Measurements from ENCODE around the gene TAB2. TPM values are rescaled to one million over a fixed set of nuclear protein-coding genes. Genes with fewer than 3 reads are reported as not detected.

Gene TAB2
- total RNA-seq, 1 experiment from 2014 or later, result 55.6 TPM

GRCh38 chr6:149316740-149317643 lies 520 bp upstream of the TAB2 start (continued):
- no peak for TF ChIP-seq JUN (CRISPR knock-in tag; IDR thresholded peaks at IDR 0.05)
- no peak for TF ChIP-seq ZNF219 (CRISPR knock-in tag; IDR thresholded peaks at IDR 0.05; ENCODE audit: borderline replicate concordance)
- no peak for TF ChIP-seq NR3C1 (CRISPR knock-in tag; conservative IDR thresholded peaks at IDR 0.05; ENCODE audit: low read depth)
- TF ChIP-seq ZSCAN18 (CRISPR knock-in tag; IDR thresholded peaks at IDR 0.05), result no peak
- TF ChIP-seq ZNF416 (CRISPR knock-in tag; IDR thresholded peaks at IDR 0.05), result no peak
- no peak for TF ChIP-seq FOXJ3 (CRISPR knock-in tag; IDR thresholded peaks at IDR 0.05; ENCODE audit: borderline replicate concordance)
- TF ChIP-seq SMAD4 (CRISPR knock-in tag; IDR thresholded peaks at IDR 0.05), result no peak
- TF ChIP-seq ZNF532 (CRISPR knock-in tag; IDR thresholded peaks at IDR 0.05; ENCODE audit: borderline replicate concordance), result no peak
- TF ChIP-seq ARID4B (CRISPR knock-in tag; IDR thresholded peaks at IDR 0.05; ENCODE audit: borderline replicate concordance), result no peak; the same call in 1 of the 2 replicates
- no peak for TF ChIP-seq NFYB (CRISPR knock-in tag; conservative IDR thresholded peaks at IDR 0.05; ENCODE audit: low read depth)
- TF ChIP-seq, protein P1, sequence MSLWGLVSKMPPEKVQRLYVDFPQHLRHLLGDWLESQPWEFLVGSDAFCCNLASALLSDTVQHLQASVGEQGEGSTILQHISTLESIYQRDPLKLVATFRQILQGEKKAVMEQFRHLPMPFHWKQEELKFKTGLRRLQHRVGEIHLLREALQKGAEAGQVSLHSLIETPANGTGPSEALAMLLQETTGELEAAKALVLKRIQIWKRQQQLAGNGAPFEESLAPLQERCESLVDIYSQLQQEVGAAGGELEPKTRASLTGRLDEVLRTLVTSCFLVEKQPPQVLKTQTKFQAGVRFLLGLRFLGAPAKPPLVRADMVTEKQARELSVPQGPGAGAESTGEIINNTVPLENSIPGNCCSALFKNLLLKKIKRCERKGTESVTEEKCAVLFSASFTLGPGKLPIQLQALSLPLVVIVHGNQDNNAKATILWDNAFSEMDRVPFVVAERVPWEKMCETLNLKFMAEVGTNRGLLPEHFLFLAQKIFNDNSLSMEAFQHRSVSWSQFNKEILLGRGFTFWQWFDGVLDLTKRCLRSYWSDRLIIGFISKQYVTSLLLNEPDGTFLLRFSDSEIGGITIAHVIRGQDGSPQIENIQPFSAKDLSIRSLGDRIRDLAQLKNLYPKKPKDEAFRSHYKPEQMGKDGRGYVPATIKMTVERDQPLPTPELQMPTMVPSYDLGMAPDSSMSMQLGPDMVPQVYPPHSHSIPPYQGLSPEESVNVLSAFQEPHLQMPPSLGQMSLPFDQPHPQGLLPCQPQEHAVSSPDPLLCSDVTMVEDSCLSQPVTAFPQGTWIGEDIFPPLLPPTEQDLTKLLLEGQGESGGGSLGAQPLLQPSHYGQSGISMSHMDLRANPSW (CRISPR knock-in tag; conservative IDR thresholded peaks at IDR 0.05; ENCODE audit: low read depth), result no peak
- no peak for TF ChIP-seq TCF7 (CRISPR knock-in tag; IDR thresholded peaks at IDR 0.05; ENCODE audit: low read depth)
- TF ChIP-seq CREM (CRISPR knock-in tag; IDR thresholded peaks at IDR 0.05), result 0 out of 2 replicates have a peak, but pooled peaks have one; percentile 51
- peak; percentile 10; the same call in 1 of the 2 replicates for TF ChIP-seq ZNF317 (CRISPR knock-in tag; IDR thresholded peaks at IDR 0.05; ENCODE audit: borderline replicate concordance, low read depth)
- TF ChIP-seq TP53 (CRISPR knock-in tag; IDR thresholded peaks at IDR 0.05), result no peak

Data from WTC11 (cell line).